GM19239 (cell line): ENCODE results near the gene NT5DC1.
A peak's percentile ranks its signal among the peaks of the same experiment; 100 is the strongest.

ENCODE experiments used
- DNase-seq: peaks from one replicate; pipeline ENCODE4 v3.0.0; 2011; ENCODE audit warnings: low spot score; ENCODE audit not compliant: insufficient read length
- FAIRE-seq: peaks from 2 replicates; lab custom pipeline; 2011; peaks lifted over from hg19 to GRCh38; lab: Jason Lieb, UNC

Gene NT5DC1

DNA sequence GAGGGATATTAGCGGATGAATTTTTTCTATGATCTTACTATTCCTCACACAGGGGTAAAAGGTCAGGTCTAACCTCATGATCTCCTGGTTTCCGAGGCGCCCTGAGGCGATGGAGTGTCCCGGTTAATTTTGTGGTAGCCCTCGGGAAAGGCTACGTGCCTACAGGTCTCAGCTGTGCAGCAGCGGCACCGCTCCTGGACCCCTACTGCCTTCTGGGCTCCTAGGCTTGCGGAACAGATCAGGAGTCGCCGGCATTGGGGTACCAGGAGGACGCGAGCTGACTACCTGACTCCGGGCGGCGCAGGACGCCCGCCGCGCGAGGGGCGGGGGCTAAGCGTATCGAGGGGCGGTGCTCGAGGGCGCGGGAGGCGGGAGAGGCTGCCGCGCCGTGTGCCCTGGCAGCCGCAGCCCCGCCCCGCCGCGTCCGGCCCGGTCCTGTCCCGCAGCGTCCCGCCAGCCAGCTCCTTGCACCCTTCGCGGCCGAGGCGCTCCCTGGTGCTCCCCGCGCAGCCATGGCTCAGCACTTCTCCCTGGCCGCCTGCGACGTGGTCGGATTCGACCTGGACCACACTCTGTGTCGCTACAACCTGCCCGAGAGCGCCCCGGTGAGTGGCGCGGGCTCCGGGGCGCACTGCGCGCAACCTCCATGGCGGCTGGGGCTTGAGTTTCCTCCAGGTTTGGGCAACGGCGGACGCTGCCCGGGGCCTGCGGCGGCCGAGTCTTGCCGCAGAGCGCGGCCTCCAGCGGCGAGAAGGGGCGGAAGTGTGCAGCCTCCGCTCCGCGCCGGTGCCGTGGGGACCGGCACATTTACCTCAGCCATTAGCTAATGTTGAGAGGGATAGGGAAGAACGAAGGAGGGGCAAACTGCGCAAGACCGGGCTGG, at the start of gene NT5DC1:
NT5DC1 (plus strand) TSS at position 435 of the 883 bp plus-strand sequence; CDS start at position 513, 78 bp downstream.
- no peak for FAIRE-seq
- peak; percentile 67 for DNase-seq

DNA sequence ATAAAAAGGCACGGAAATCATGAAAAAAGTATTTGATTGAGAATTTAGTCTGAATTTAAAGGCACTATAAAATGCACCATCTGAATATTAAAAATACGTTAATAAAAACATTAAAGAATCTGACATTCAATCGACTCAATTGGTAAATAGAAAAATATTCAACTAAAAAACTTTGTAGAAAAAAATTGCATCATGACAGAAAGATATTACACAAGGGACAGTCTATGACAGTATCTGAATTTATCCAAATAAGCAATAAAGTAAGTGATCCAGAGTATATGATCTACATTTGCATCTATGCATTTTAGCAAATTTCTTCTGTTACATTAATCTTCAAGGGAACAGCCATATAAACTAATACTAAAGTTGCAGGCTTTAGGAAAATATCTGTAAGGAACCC, 49.4 kb upstream of the NT5DC1 start:
- FAIRE-seq = no peak
- no peak for DNase-seq

DNA sequence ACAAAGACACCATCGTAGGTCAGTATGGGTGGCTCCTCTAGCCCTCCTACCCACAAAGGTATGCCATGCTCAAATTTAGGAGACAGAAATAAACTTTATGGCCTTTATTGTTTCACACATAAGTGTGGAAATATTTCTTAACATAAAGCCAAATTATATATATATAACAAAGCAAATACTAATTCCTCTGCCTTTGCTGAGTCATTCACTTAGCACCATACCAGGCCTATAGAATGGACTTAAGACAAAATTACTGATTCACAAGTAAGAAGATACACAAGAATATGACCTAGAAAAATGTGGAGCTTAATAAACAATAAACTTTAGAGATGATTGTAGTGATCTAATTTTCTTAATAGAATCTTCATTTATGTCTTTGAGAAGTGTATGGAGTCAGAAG, 45.1 kb upstream of the NT5DC1 start:
- DNase-seq = no peak
- peak; percentile 55 for FAIRE-seq

DNA sequence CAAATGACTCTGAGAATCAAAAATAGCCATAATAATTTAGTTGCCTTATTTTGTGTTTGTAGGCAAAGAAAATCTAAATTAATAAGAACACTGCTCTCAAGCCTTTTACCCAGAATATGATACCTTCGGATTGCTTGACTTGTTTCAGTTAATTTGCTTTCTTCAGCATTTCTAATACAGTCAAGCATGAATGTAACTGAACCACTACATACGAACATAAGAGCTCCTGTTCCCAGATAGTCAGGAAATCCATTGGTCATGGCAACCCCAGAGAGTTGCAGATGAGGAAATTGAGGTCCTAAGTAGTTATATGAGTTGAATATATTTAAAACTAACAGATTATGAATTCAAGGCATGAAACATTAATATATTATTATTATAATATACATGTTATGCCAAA, 42.9 kb upstream of the NT5DC1 start:
- DNase-seq = no peak
- no peak for FAIRE-seq

DNA sequence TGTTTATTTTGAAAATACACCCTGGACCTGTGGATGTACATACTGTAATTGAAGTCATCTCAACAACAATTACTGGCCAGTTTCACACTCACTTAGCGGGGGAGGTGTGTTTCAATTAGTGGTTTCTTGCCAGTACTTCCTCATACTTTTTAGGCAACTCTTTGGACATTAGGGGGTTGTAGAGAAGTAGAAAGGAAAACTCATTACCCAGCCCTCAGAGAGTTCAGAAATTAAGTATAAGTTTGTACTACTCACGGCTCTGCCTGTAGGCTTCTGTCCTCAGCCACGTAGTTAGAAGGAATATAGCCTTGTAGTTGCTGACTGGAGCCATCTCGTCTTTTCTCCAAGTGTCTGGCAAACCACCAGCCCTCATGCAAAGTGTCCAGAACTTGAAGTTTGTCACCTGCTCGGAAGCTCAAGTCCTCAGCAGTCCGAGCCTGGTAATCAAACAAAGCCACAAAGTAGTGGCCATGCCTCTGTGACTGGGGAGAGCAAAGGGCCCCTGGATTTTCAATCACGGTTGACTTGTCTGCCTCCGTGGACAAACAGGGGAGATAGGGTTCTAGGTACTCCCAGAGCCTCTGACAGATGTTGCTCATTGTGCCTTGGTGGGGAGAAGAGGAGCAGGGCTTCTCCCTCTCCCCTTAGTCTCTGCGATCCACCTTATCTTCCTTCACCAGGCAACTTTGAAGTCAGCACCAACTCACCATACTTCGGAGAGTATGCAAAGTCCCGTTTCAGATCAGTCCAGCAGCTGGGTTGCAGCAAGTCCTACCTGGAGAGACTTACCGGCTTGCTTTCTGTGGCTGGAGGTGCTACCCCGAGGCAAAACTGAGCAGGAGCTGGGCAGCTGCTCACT, 40.7 kb upstream of the NT5DC1 start:
- peak; percentile 76 for FAIRE-seq
- DNase-seq = peak; percentile 7

DNA sequence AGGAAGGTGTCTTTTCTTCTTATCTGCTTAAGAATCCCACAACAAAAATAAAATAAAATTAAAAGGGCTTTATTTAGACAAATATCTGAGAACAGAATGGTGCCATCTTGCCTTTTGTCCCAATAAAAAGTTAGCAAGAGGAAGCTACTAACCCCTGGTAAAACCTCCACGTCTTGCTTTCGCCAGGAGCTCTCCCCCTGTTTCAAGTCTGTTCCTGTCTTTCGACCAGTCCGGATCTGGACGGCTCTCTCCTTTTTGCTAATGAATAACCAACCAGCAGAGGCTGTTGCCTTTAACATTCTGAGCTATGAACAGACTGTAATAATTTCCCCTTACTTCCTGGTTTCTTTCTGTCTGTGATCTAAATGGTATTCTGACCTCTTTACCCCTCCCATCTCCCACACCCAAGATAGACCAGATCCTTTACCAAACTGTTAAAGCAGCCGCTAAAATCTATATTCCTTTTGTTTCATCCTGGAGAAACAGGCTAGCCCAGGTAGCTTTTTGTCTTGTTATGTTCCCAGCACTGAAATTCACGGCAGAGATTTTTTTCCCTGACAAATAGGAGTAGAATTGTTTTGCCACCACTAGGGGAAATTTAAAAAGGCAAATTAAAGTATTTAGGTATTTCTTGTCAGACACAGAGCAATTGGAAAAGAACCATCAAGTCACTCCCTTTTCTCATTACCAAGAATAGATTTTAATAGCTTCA, 39.9 kb upstream of the NT5DC1 start, which contains the start of gene FRK:
FRK (minus strand) TSS at position 320 of the 712 bp plus-strand sequence. CDS start 580 bp downstream, outside the sequence.
- DNase-seq (no peak), FAIRE-seq (peak; percentile 37)

DNA sequence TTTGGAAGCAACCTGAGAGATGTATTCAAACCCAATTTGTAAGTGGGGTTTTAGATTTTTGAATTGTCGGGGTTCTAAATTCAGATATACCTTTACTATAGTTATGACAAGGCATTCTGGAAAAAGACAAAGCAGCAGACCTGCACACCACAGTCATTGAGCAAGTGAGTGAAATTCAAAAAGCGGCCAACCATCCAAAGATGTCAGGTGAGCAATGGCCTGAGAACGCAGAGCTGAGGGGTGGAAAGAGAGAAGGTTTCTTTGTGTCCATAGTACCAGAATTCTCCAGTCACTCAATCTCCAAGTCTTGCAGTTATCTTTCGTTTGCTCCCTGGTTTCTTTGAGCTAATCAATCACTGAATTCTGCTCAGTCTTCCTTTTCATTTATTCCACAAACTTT, 38.2 kb upstream of the NT5DC1 start:
- FAIRE-seq = no peak

DNA sequence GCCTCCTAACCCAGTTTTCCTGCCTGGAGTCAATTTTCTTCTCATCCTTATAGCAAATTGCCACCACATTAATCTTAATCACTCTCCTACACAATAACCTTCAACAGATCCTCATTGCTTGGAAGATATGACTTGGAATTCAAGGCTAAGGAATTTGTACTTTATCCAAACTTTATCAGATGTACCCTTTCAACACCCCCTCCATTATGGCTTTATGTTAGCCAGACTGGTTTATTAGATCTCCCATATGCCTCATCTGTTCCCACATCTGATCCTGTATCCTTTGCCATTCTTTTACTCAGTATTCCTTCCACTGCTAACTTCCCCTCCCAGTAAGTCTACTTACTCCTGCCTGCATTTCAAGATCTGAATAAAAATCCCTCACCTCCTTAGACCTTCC, 36.0 kb upstream of the NT5DC1 start:
- FAIRE-seq (no peak), DNase-seq (no peak)

More for the DNA sequence above, 38.2 kb upstream of the NT5DC1 start:
- no peak for DNase-seq

DNA sequence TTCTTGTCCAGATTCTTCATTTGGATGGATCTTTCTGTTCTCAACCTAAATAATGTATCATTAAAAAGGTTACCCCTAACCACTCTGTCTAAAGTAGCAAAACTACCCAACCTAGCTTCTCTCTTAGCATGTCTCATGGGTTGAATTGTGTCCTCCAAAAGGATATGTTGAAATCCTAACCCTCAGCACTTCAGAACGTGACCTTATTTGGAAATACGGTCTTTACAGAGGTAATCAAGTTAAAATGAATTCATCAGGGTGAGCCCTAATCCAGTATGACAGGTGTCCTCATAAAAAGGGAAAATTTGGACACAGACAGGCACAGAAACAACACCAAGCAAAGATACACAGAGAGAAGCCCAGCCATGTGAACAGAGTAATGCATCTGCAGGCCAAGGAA, 33.9 kb upstream of the NT5DC1 start:
- DNase-seq = no peak
- FAIRE-seq = no peak

DNA sequence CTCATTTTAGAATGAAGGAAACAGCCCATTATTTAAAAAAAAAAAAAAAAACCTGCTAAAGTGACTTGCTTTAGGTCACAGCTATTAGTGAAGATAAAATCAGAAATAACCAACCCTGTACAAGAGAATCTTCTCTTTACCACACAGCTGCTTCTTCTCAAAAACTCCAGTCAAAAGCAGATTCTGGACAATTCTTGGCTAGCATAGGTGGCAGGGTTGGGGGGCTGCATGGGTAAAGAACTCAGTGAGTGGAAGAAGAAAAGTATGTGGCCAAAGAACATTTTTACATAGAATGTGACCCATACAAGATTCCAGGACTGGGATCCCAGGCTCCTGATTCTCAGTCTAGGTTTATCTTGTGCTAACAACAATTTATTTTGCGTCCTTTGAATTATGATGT, 30.6 kb upstream of the NT5DC1 start:
- DNase-seq (no peak), FAIRE-seq (no peak)

DNA sequence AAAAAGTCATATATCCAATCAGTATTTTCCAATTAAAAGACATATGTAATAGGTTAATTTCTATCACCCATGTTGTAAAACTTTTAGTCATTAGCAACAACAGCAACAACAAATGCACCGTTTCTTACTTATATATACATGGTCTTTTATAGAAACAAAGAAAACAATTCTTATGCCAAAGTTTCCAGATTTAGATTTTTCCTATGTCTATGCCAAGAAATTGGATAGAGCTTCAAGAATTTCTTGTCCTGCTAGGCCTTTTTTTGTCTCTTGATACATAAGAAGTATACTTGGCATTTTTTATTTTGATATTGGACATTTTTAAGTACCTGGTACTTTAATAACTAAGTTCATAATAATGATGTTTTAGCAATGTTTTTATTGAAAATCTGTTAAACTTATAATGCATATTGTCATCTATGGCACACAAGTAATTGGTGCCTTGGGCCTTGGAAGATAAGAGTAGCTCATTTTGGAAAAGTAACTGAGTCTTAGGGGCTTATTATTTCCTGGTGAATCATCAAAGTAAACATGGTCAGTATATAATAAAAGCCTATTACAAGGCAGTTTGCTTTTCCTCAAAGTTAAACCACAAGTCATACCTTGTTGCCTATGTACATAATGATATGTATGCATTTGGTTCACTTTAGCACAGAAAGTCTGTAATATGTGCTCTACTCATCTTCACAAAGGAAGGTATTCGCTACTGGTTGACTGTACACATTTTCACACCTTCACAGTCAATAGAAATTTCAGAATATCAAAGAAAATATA, 29.9 kb upstream of the NT5DC1 start:
- no peak for FAIRE-seq
- DNase-seq = no peak

DNA sequence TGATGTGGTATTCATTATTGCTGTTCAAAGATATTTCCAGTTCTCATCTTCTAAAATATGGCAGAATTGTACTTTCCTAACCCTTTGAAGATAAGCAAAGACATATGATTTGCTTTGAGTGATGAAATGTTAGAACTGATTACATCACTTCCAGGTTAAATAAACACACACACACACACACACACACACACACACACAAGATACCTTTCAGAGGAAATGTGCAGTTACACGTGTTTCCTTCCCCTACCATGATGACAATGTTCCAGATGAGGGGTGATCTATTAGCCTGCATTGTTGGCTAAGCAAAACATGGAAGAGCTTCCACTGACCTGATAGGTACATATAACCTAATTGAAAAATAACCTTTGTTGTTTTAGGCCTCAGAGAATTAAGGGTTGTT, 28.3 kb upstream of the NT5DC1 start:
- DNase-seq = no peak
- no peak for FAIRE-seq

DNA sequence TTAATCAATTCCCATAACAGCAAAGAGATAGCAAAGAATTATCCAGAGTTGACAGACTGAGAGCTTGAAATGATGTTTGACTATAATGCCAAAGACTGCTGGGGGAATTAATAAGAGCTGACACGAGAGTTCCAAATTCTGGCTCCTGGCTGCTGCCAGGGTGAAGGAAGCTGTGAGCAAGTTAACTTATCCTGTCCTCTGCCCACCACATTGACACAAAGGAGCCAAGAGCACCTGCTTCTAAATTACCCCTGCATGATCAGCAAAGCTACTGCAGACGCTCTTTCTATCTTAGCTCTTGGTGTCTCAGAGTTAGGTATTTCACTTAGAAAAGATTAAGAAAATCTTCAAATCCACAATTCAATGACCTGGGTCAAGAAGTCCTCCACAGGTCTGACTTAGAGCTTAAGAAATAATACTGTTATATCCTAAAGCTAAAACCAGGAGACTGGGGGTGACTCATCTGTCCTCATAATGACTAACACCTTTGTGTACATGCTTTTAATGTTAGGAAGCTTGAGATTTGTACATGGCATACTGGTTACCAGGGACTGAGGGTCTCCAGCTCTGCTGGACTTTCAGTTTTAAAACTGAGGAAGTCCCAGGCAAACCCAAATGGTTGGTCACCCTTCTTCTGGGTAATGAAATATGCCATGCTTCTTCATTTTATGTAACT, 26.8 kb upstream of the NT5DC1 start:
- FAIRE-seq = no peak

DNA sequence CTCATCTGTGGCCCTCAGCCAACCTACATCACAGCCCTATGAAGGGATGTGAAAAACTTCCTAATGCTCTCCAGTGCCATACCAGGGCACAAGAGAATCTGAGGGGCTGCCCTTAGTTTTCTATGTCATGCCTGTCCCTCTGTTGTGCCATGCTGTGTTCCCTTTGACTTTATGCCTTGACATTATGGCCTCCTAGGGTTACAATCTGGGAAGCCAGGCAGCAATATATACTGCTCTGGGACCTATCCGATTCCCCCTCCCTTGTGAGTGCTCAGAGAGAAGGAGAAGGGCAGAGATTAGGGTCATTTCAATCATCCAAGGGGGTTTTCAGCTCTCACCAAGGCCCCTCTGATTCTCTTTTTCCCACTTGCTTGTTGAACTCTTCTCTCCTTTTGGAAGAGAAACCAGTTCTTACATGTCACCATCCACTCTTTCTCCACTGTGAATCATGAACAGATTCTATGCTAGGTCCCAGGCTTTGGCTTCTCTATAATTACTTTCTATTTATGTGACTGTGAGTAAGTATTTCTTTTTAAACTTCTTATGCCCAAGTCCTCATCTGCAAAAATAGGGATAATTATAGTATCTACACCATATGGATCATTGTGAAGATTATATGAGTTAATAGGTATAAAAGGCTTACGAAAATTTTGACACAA, 25.8 kb upstream of the NT5DC1 start:
- DNase-seq (no peak), FAIRE-seq (no peak)

More for the DNA sequence above, 26.8 kb upstream of the NT5DC1 start:
- no peak for DNase-seq

DNA sequence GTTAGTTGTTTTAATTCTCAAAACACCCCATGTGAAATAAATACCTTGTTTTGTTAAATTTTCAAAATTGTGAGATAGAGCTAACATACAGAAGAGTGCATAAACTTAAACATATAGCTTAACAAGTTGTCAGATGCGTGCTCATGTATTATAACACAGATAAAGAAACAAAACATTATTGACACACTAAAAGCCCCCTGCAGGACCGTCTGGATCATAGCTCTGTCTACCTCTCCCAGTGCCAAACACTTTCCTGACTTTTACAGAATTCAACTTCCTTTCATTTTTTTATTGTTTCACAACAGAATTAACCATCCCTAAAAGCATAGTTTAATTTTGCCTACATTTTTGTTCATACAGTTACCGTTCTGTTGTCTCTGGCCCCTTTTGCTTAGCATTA, 22.1 kb upstream of the NT5DC1 start:
- DNase-seq = no peak

DNA sequence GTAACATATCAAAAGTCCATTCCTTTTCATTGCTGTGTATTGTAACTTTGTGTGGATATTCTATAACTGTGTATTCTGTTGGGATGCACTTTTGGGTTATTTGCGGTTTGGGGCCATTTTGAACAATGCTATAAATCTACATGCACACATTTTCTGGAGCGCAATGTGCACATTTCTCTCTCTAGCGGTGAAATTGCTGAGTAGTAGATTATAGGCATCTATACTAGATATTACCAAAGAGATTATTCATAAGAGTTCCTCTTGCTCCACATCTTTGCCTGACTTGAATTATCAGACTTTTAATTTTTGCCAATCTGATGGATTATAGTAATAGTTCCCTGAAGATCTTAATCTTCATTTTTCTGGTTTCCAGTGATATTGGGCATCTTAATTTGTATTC, 21.7 kb upstream of the NT5DC1 start:
- peak; percentile 39 for FAIRE-seq

More for the DNA sequence above, 22.1 kb upstream of the NT5DC1 start:
- no peak for FAIRE-seq

DNA sequence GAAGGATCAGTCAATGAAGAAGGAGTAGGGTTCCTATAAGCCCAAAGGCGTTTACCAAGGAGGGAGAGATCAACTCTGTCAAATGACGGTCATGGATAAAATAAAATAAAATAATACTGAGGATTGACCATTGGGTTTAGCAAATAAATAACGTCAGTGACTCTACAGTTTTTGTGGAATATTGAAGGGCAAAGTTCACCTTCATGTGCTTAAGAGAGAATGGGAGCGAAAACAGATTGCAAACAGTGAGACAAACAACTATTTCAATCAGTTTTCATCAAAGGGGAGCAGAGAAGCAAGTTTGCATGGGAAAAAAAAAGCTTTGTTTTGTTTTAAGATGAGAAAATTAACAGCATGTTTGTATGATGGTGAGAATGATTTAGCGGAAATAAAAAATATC, 17.6 kb upstream of the NT5DC1 start:
- DNase-seq = no peak
- no peak for FAIRE-seq

More for the DNA sequence above, 21.7 kb upstream of the NT5DC1 start:
- no peak for DNase-seq

DNA sequence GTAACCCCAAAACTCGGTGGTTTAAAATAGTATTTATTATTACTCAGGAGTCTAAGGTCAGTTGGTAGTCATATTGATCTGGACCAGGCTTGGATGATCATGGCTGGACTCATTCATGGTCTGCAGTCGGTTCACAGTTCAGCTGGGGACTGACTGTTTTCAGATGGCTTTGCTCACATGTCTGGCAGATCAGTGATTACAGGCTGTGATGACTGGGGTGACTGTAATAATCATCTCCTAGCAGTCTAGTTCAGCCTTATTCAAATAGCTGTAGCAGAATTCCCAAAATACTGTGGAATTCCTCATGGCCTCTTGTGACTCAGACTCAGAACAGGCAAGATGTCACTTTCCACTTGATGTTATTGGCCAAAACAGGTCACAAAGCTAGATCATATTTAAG, 16.4 kb upstream of the NT5DC1 start:
- FAIRE-seq (peak; percentile 21), DNase-seq (no peak)
